Testis (tissue), 3 donors: ENCODE results near the gene TCHP. TPM values are rescaled to one million over a fixed set of nuclear protein-coding genes. Genes with fewer than 3 reads are reported as not detected.

ENCODE experiments used
- DNase-seq: peaks from one replicate; pipeline ENCODE4 v3.0.0-alpha.2; 2019
- H3K27ac ChIP-seq, 2 donors: fragments of 200-600 bp; sonication (generic); one replicate each; pipeline ENCODE4 v1.5.1; 2019
- H3K27me3 ChIP-seq: fragments of 200-600 bp; sonication (generic); one replicate; pipeline ENCODE4 v1.5.1; 2019
- H3K36me3 ChIP-seq: fragments of 200-600 bp; sonication (generic); one replicate; pipeline ENCODE4 v1.5.1; 2017; ENCODE audit warnings: low read depth; ENCODE audit errors: missing control alignments
- H3K4me1 ChIP-seq: fragments of 200-600 bp; sonication (generic); one replicate; pipeline ENCODE4 v1.5.1; 2019
- H3K4me3 ChIP-seq, 2 donors: fragments of 200-600 bp; sonication (generic); one replicate each; pipeline ENCODE4 v1.5.1; 2017 to 2019
- H3K9me3 ChIP-seq: fragments of 200-600 bp; sonication (generic); one replicate; pipeline ENCODE4 v1.5.1; 2017
- CTCF ChIP-seq, 3 experiments: fragments of 450-650 bp in 2 of 3; fragments of 200-600 bp in 1 of 3; sonication (generic) in 1 of 3; IDR thresholded peaks; one replicate each; pipeline ENCODE4 v1.5.1; 2016 to 2019; ENCODE audit warnings: antibody characterized with exemption in 3 of 3, mild to moderate bottlenecking in 2 of 3, moderate library complexity in 1 of 3
- POLR2A ChIP-seq: fragments of 450-650 bp; IDR thresholded peaks from one replicate; pipeline ENCODE4 v1.6.1; 2017; ENCODE audit warnings: antibody characterized with exemption, mild to moderate bottlenecking, moderate library complexity
- WGBS, 2 donors: methylation state at CpG; one replicate each; pipeline ENCODE4 v1.1.5; 2018; 5-methylcytosine and 5-hydroxymethylcytosine counted together
- intact Hi-C: fragments of 100-400 bp; cut with DNase I; formaldehyde crosslinking; loops from one replicate; pipeline ENCODE4 v1.15.1; 2023; ENCODE audit warnings: low total_unique reads
- polyA plus RNA-seq: library from polyadenylated mRNA; stranded (reverse); fragments of 350-450 nt; fragmentation: Illumina TruSeq; extraction: RNeasy Lipid Tissue Mini Kit (QIAGEN cat#74804); gene quantifications from one replicate; pipeline ENCODE4 v1.2.3, GENCODE V29; 2014; ENCODE audit warnings: low read depth, low replicate concordance; ENCODE audit not compliant: insufficient read depth
- total RNA-seq, 2 donors: library from RNA; depleted of rRNA; stranded (reverse); fragments of >200 nt; gene quantifications; one replicate each; pipeline ENCODE4 v1.2.3, GENCODE V29; 2016

The TCHP gene
- total and polyA plus RNA-seq, 3 donors from 2014 or later, result 23.2 to 59.4 (median 38.0) TPM

- no peak overlapping the region for H3K4me3 ChIP-seq
- H3K36me3 ChIP-seq, result no peaks in the 10 kb centered on the region
- H3K27ac ChIP-seq, result no peak overlapping the region
- no peaks in the 10 kb centered on the region for H3K9me3 ChIP-seq
- no peak for DNase-seq
- intact Hi-C loops, result no loop called here
- no peak for TF ChIP-seq POLR2A
- no peak for TF ChIP-seq CTCF (IDR thresholded peaks at IDR 0.05)
- WGBS, 2 donors, result 75 to 87% methylated on average over 7 to 20 of the region's 20 CpGs
- no peaks in the 10 kb centered on the region for H3K27me3 ChIP-seq
- H3K4me1 ChIP-seq, result no peaks in the 10 kb centered on the region
Measured at GRCh38 chr12:109925185-109925840, 25.2 kb downstream of the TCHP start.

GRCh38 chr12:109926016-109926415 lies 25.9 kb downstream of the TCHP start:
- H3K36me3 ChIP-seq, result no peaks in the 10 kb centered on the region
- H3K9me3 ChIP-seq, result no peaks in the 10 kb centered on the region
- intact Hi-C loops, result no loop called here
- no peaks in the 10 kb centered on the region for H3K27me3 ChIP-seq
- H3K27ac ChIP-seq, result no peak overlapping the region
- no peak for TF ChIP-seq CTCF (IDR thresholded peaks at IDR 0.05)
- TF ChIP-seq POLR2A, result no peak
- no peaks in the 10 kb centered on the region for H3K4me1 ChIP-seq
- 80 to 97% methylated on average over 1 to 8 of the region's 8 CpGs for WGBS, 2 donors
- DNase-seq, result no peak
- H3K4me3 ChIP-seq, result no peak overlapping the region

GRCh38 chr12:109926488-109927210 lies 26.6 kb downstream of the TCHP start:
- Histone ChIP-seq H3K4me1 (no peaks in the 10 kb centered on the region), H3K27ac (no peak overlapping the region), H3K36me3 (no peaks in the 10 kb centered on the region), H3K9me3 (no peaks in the 10 kb centered on the region), H3K27me3 (no peaks in the 10 kb centered on the region), H3K4me3 (no peak overlapping the region)
- intact Hi-C loops, result no loop called here
- WGBS, 2 donors, result 88 to 90% methylated on average over 2 to 11 of the region's 11 CpGs
- TF ChIP-seq CTCF (IDR thresholded peaks at IDR 0.05) (no peak), POLR2A (no peak)
- DNase-seq, result no peak

GRCh38 chr12:109927622-109928021 lies 27.5 kb downstream of the TCHP start:
- H3K4me3 ChIP-seq, result no peak overlapping the region
- H3K9me3 ChIP-seq, result no peaks in the 10 kb centered on the region
- H3K27ac ChIP-seq, result no peak overlapping the region
- intact Hi-C loops, result no loop called here
- H3K27me3 ChIP-seq, result no peaks in the 10 kb centered on the region
- no peaks in the 10 kb centered on the region for H3K4me1 ChIP-seq
- DNase-seq, result no peak
- 74 to 80% methylated on average over 8 of the region's 8 CpGs for WGBS, 2 donors
- TF ChIP-seq CTCF (IDR thresholded peaks at IDR 0.05) (peak; percentile 18 to 46 (median 38)), POLR2A (no peak)
- H3K36me3 ChIP-seq, result no peaks in the 10 kb centered on the region
